H9 (cell line): ENCODE measurements around the gene RHOJ. TPM values are rescaled to one million over a fixed set of nuclear protein-coding genes. Genes with fewer than 3 reads are reported as not detected.

ENCODE experiments used
- DNase-seq: peaks from one replicate; pipeline ENCODE4 v3.0.0-alpha.2; 2017
- H2AFZ ChIP-seq: one replicate; pipeline ENCODE4 v1.6.1; 2013; ENCODE audit warnings: mild to moderate bottlenecking, low read length, control low read depth, moderate library complexity
- H2AK5ac ChIP-seq: 2 replicates; pipeline ENCODE4 v1.6.1; 2013; ENCODE audit warnings: low read length, control low read depth, mixed read lengths; ENCODE audit not compliant: insufficient read length
- H2BK120ac ChIP-seq: one replicate; pipeline ENCODE4 v1.6.1; 2013; ENCODE audit warnings: low read depth, mild to moderate bottlenecking, low read length, control low read depth, inconsistent platforms; ENCODE audit not compliant: poor library complexity, severe bottlenecking
- H2BK12ac ChIP-seq: 2 replicates; pipeline ENCODE4 v1.6.1; 2013; ENCODE audit warnings: low read length, control low read depth, mixed read lengths, low read depth; ENCODE audit not compliant: insufficient read length
- H2BK15ac ChIP-seq: 2 replicates; pipeline ENCODE4 v1.6.1; 2013; ENCODE audit warnings: low read depth, low read length, control low read depth
- H2BK20ac ChIP-seq: one replicate; pipeline ENCODE4 v1.6.1; 2013; ENCODE audit warnings: low read depth, mild to moderate bottlenecking, low read length, control low read depth, inconsistent platforms; ENCODE audit not compliant: poor library complexity, severe bottlenecking
- H2BK5ac ChIP-seq: 2 replicates; pipeline ENCODE4 v1.6.1; 2013; ENCODE audit warnings: low read length, control low read depth, mixed read lengths; ENCODE audit not compliant: insufficient read length
- H3K14ac ChIP-seq: 2 replicates; pipeline ENCODE4 v1.6.1; 2013; ENCODE audit warnings: low read length, control low read depth; ENCODE audit not compliant: insufficient read depth
- H3K18ac ChIP-seq: 2 replicates; pipeline ENCODE4 v1.6.1; 2013; ENCODE audit warnings: low read depth, mild to moderate bottlenecking, mixed read lengths, low read length, control low read depth; ENCODE audit not compliant: insufficient read length
- H3K23ac ChIP-seq: 2 replicates; pipeline ENCODE4 v1.6.1; 2013; ENCODE audit warnings: low read length, control low read depth, mixed read lengths, low read depth; ENCODE audit not compliant: insufficient read length
- H3K23me2 ChIP-seq: 2 replicates; pipeline ENCODE4 v1.6.1; 2013; ENCODE audit warnings: low read depth, mild to moderate bottlenecking, mixed read lengths, low read length, control low read depth; ENCODE audit not compliant: insufficient read length, poor library complexity, severe bottlenecking
- H3K27ac ChIP-seq: 2 replicates; pipeline ENCODE4 v1.5.1; 2013; ENCODE audit warnings: low read length, control low read depth, mixed read lengths, low read depth; ENCODE audit not compliant: insufficient read length
- H3K27me3 ChIP-seq: 2 replicates; pipeline ENCODE4 v1.6.1; 2013; ENCODE audit warnings: low read length, control low read depth, inconsistent platforms; ENCODE audit not compliant: insufficient read depth
- H3K4ac ChIP-seq: 2 replicates; pipeline ENCODE4 v1.6.1; 2013; ENCODE audit warnings: low read depth, mild to moderate bottlenecking, control low read depth, inconsistent platforms, low read length, moderate library complexity
- H3K4me1 ChIP-seq: 2 replicates; pipeline ENCODE4 v1.6.1; 2013; ENCODE audit warnings: low read length, control low read depth, inconsistent platforms; ENCODE audit not compliant: insufficient read depth
- H3K4me2 ChIP-seq: 2 replicates; pipeline ENCODE4 v1.6.1; 2013; ENCODE audit warnings: low read length, control low read depth, mixed read lengths; ENCODE audit not compliant: insufficient read length, insufficient read depth
- H3K56ac ChIP-seq: 2 replicates; pipeline ENCODE4 v1.6.1; 2013; ENCODE audit warnings: low read depth, mild to moderate bottlenecking, mixed read lengths, low read length, control low read depth; ENCODE audit not compliant: insufficient read length
- H3K79me1 ChIP-seq: 2 replicates; pipeline ENCODE4 v1.6.1; 2013; ENCODE audit warnings: low read depth, mild to moderate bottlenecking, moderate library complexity, low read length, control low read depth, inconsistent platforms; ENCODE audit not compliant: insufficient read depth, poor library complexity, severe bottlenecking
- H3K79me2 ChIP-seq: 2 replicates; pipeline ENCODE4 v1.6.1; 2013; ENCODE audit warnings: low read length, control low read depth, inconsistent platforms; ENCODE audit not compliant: insufficient read depth
- H3K9ac ChIP-seq: 2 replicates; pipeline ENCODE4 v1.6.1; 2013; ENCODE audit warnings: low read length, control low read depth, mixed read lengths; ENCODE audit not compliant: insufficient read length; ENCODE audit errors: extremely low read depth
- H3K9me3 ChIP-seq: one replicate; pipeline ENCODE4 v1.6.1; 2013; ENCODE audit warnings: low read depth, low read length, inconsistent platforms; ENCODE audit not compliant: control insufficient read depth
- H3T11ph ChIP-seq: one replicate; pipeline ENCODE4 v1.6.1; 2013; ENCODE audit warnings: mild to moderate bottlenecking, low read length, control low read depth, inconsistent platforms
- H4K20me1 ChIP-seq: one replicate; pipeline ENCODE4 v1.6.1; 2013; ENCODE audit not compliant: control insufficient read depth, insufficient read length, insufficient read depth
- H4K5ac ChIP-seq: 2 replicates; pipeline ENCODE4 v1.6.1; 2013; ENCODE audit warnings: low read depth, mild to moderate bottlenecking, mixed read lengths, low read length, control low read depth; ENCODE audit not compliant: insufficient read length
- H4K8ac ChIP-seq: replicated peaks from 2 replicates; pipeline ENCODE4 v1.6.1; 2013; ENCODE audit warnings: low read length, control low read depth, mixed read lengths, low read depth; ENCODE audit not compliant: insufficient read length
- H4K91ac ChIP-seq: 2 replicates; pipeline ENCODE4 v1.6.1; 2013; ENCODE audit warnings: low read depth, mild to moderate bottlenecking, moderate library complexity, mixed read lengths, low read length, control low read depth; ENCODE audit not compliant: insufficient read length
- H3K27ac Mint-ChIP-seq, 3 experiments: 2 replicates in 2 of 3; 3 replicates in 1 of 3; pipeline ENCODE4 v1.8.0; 2020 to 2021; ENCODE audit warnings: mixed read lengths in 3 of 3, mild to moderate bottlenecking in 1 of 3, moderate library complexity in 1 of 3
- H3K27me3 Mint-ChIP-seq: 2 replicates; pipeline ENCODE4 v1.8.0; 2021; ENCODE audit warnings: low read depth, mild to moderate bottlenecking, moderate library complexity, mixed read lengths
- H3K36me3 Mint-ChIP-seq, 3 experiments: 2 replicates in 2 of 3; 3 replicates in 1 of 3; pipeline ENCODE4 v1.8.0; 2020 to 2021; ENCODE audit warnings: low read depth in 3 of 3, mixed read lengths in 3 of 3; ENCODE audit not compliant: insufficient read depth in 1 of 3
- H3K4me1 Mint-ChIP-seq, 2 experiments: 2 replicates each; pipeline ENCODE4 v1.8.0; 2020; ENCODE audit warnings: mixed read lengths in 2 of 2
- H3K4me3 Mint-ChIP-seq, 2 experiments: 2 replicates in 1 of 2; 3 replicates in 1 of 2; pipeline ENCODE4 v1.8.0; 2020 to 2021; ENCODE audit warnings: mild to moderate bottlenecking in 2 of 2, mixed read lengths in 2 of 2, moderate library complexity in 1 of 2
- H3K9me3 Mint-ChIP-seq, 2 experiments: 2 replicates in 1 of 2; 3 replicates in 1 of 2; pipeline ENCODE4 v1.8.0; 2020; ENCODE audit warnings: mild to moderate bottlenecking in 2 of 2, mixed read lengths in 2 of 2, moderate library complexity in 1 of 2
- CTCF ChIP-seq: fragments of 200-600 bp; sonication (generic); conservative IDR thresholded peaks from 3 replicates; pipeline ENCODE4 v1.8.0; 2021; ENCODE audit warnings: antibody characterized with exemption, mild to moderate bottlenecking
- WGBS: extraction: QIAGEN DNeasy Blood & Tissue Kit; methylation state at CpG from one replicate; pipeline ENCODE4 v1.1.7; 2013; ENCODE audit warnings: missing lambda C conversion rate, low lambda C conversion rate, mixed read lengths; ENCODE audit not compliant: insufficient read length; ENCODE audit errors: extremely low coverage; 5-methylcytosine and 5-hydroxymethylcytosine counted together
- total RNA-seq: library from RNA; stranded (reverse); gene quantifications from 2 replicates; pipeline ENCODE4 v1.2.1, GENCODE V29; 2021

Gene RHOJ
- total RNA-seq, 1 experiment from 2014 or later, result not detected

GRCh38 chr14:63286071-63286470 is 81.8 kb downstream of the RHOJ start:
- Mint-ChIP-seq H3K36me3 (no peaks in the 10 kb centered on the region), H3K27ac (no peak overlapping the region), H3K4me1 (peaks cover 13% of the 10 kb centered on the region in 2 experiments), H3K27me3 (no peaks in the 10 kb centered on the region), H3K9me3 (no peaks in the 10 kb centered on the region), H3K4me3 (no peak overlapping the region)
- no peaks in the 10 kb centered on the region for H3K9me3 ChIP-seq
- H2BK120ac ChIP-seq, result no peak overlapping the region
- H2BK15ac ChIP-seq, result no peak overlapping the region
- H3K56ac ChIP-seq, result no peak overlapping the region
- H2AFZ ChIP-seq, result no peak overlapping the region
- no peak overlapping the region for H3K9ac ChIP-seq
- H3K79me2 ChIP-seq, result no peaks in the 10 kb centered on the region
- no peak overlapping the region for H2BK20ac ChIP-seq
- no peak overlapping the region for H3K23ac ChIP-seq
- no peak overlapping the region for H4K5ac ChIP-seq
- no peak overlapping the region for H2BK5ac ChIP-seq
- H3K4me1 ChIP-seq, result peaks cover 5% of the 10 kb centered on the region; the same call in 1 of the 2 replicates
- TF ChIP-seq CTCF, result no peak
- no peak overlapping the region for H3K4me2 ChIP-seq
- no peaks in the 10 kb centered on the region for H3K23me2 ChIP-seq
- no peak overlapping the region for H3K4ac ChIP-seq
- no peak overlapping the region for H3K27ac ChIP-seq
- no peak overlapping the region for H4K91ac ChIP-seq
- H3K27me3 ChIP-seq, result no peaks in the 10 kb centered on the region
- H2BK12ac ChIP-seq, result no peak overlapping the region
- H4K8ac ChIP-seq, result no peak overlapping the region
- no peak overlapping the region for H2AK5ac ChIP-seq
- H3T11ph ChIP-seq, result no peak overlapping the region
- no peak for DNase-seq
- no peak overlapping the region for H3K18ac ChIP-seq
- no peaks in the 10 kb centered on the region for H4K20me1 ChIP-seq
- H3K79me1 ChIP-seq, result no peaks in the 10 kb centered on the region
- no peak overlapping the region for H3K14ac ChIP-seq
- no CpG with 5 or more reads among the region's 2 CpGs for WGBS
